Posterior cingulate gyrus (tissue), 11 donors: ENCODE data around the gene SLC29A3.
A peak's percentile ranks its signal among the peaks of the same experiment; 100 is the strongest.

Source experiments
- DNase-seq, 10 donors: peaks; one replicate each; pipeline versions ENCODE4 v3.0.0 to v3.0.0-alpha.2; 2020 to 2021; ENCODE audit warnings: mixed read lengths in 3 of 10
- intact Hi-C: fragments of 100-400 bp; cut with DNase I; formaldehyde crosslinking; loops from one replicate; pipeline ENCODE4 v1.15.1; 2023

Gene SLC29A3

DNA sequence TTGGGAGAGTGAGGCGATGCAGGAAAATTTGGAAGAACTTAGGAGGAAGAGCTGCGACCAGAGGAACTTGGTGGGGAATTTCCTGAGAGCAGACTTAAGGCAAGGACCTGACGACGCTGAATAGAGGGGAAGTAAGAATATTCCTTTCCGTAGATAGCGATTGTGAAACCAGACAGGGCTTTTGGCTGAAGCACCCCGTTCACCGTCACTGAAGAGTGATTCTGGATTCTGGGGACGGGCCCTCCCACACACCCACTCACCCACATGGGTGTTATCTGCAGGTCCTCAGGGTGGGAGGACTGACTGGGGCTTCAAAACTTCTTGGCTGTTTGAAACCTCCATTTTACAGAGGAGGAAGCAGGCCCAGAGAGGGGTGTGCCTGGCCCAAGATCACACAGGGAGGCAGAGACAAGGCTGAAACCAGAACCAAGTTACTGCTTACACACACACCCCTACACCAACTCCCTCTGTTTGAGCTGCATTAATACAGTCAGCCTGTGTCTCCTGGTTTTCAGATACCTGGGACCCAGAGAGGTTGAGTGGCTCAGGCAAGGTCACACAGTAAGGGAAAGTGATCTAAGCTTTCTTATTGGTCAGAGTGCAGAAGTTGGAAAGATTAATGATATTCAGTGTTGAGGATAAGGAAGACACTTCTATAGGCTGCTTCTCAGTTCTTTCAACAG, 40.4 kb downstream of the SLC29A3 start:
- DNase-seq, result peak in 3 of 10 donors; percentile 13 to 79 (median 62)
- intact Hi-C loops, result no loop called here

DNA sequence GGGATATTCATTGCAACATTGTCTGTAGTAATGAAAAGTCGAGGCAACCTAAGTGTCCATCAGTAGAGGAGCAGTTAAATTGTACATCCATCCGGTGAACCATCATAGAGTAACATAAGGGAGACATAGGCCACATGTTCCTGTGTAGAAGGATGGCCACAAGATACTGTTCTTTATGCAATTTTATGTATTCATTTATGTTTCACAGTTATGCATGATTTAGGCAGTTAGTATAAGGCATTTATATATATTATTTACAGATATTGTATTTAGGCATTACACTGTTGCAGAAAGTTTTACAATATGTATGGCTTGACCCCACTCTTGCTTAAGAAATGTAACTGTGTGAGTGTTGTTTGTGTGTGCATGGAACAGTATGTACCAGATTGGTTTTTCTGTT, 41.7 kb downstream of the SLC29A3 start:
- DNase-seq, result no peak
- intact Hi-C loops, result no loop called here

DNA sequence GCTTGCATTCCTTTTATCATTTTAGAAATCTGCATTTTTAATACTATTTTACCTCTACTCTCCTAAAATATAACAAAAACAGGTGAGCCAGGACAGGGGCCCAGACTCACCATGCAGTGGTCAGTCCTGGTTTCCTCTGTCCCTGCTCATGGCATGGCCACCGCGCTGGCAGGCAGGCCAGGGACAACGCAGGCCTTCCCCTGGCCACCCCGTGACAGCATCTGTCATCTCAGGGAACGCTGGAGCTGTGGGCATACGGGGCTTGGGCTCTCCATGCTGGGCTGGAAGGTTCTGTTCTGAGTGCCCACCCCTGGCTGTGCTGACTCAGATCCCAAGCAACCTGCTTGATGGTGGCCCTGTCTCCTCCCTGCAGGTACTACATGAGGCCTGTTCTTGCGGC, 42.5 kb downstream of the SLC29A3 start:
- DNase-seq, result peak in 3 of 10 donors; percentile 31 to 62 (median 36)
- intact Hi-C loops, result no loop called here

DNA sequence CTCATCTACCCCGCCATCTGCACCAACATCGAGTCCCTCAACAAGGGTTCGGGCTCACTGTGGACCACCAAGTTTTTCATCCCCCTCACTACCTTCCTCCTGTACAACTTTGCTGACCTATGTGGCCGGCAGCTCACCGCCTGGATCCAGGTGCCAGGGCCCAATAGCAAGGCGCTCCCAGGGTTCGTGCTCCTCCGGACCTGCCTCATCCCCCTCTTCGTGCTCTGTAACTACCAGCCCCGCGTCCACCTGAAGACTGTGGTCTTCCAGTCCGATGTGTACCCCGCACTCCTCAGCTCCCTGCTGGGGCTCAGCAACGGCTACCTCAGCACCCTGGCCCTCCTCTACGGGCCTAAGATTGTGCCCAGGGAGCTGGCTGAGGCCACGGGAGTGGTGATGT, 43.1 kb downstream of the SLC29A3 start:
- intact Hi-C loops, result no loop called here
- DNase-seq, result peak in 1 of 10 donors; percentile 59

DNA sequence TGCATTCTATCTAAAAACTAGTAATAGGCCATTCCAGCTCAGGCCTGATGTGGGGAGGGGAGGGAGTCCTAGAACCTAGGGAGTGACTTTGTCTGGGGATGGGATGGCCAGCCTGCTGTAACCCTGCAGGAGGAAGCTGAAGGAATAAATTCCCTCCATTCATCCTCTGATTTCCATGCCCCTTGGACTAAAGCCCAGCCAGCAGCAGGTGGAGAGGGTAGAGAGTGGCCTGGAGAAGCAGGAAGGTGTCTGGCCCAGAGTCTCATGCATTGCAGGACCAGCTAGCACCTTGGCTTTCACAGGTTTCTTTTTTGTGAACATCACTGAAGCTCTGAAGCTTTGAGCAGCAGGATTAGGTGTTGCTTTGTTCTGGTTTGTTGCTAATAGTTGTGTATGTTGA, 44.9 kb downstream of the SLC29A3 start:
- intact Hi-C loops, result no loop called here
- DNase-seq, result peak in 1 of 10 donors; percentile 10

DNA sequence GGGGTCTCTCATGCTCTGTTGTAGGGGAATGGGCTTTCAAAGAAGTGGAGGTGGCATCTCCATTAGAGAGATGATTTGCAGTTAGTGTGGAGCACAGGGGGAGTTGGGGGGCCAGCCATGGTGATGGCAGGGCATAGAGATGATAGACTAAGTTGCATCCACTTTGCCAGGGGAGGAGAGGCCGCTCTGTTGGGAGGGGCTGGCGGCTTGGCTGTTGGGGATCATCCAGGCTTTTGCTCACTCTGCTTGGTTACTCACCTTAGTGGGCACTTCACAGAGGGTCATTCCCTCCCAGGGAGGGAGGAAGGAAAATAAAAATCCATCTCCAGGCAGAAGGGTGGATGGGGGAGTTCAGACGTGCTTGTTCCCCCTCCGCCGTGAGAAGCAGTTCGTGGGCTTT, 46.3 kb downstream of the SLC29A3 start:
- intact Hi-C loops, result no loop called here
- peak in 1 of 10 donors; percentile 22 for DNase-seq

DNA sequence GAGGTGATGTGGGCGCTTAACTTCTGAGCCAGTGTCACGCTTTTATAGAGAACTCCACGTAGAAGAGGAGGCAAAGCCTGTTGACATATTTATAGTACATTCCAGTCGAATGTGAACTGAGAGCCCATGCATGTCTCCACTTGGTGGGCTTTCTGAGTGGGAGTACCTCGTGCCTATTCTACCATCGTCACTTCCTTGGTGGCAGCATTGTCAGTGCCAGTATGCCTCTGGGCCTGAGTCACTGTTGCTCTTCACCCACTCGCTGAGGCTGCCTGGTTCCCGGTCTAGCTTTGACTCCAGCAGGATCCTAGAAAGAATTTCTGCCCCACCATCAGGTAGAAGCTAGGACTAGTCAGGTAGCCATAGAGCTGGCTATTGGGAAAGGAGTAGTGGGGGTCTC, 47.6 kb downstream of the SLC29A3 start:
- peak in 2 of 10 donors; percentile 67 to 84 for DNase-seq
- intact Hi-C loops, result no loop called here

DNA sequence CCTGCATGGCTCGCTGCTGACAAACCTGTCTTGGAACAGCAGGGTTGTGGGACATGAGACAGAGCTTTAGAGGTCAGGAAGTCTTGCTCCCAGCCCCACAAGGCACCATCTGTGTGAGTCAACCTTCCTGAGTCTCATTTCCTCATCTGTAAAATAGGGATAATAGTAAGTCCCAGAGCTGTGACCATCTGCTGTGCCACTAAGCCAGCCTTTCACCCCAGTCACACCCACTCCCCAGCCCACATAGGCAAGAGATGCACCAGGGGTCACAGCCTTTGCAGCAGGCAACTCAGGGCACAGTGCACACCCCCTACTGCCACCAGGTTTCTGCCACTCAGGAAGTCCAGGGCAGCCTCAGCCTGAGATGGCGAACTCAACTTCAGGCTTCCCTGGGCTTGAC, 48.2 kb downstream of the SLC29A3 start:
- peak in 1 of 10 donors; percentile 50 for DNase-seq
- intact Hi-C loops, result no loop called here

DNA sequence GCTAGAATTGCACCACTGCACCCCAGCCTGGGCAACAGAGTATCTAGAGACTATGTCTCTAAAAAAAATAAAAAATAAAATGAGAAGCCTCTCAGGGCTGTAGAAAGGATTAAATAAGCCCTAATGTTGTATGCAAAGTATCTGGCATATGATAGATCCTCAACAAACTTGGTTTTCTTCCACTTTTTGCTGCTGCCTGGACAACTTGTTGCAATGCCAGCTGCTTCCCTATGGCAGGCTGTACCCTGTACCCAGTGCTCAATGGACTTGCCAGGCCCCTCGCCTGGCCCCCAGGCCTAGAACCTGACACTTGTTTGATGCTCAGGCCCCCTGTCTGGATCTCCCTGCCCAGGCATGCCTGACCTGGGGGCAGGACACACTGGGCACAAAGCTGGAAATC, 49.1 kb downstream of the SLC29A3 start:
- DNase-seq, result peak in 2 of 10 donors; percentile 43 to 58
- intact Hi-C loops, result no loop called here

DNA sequence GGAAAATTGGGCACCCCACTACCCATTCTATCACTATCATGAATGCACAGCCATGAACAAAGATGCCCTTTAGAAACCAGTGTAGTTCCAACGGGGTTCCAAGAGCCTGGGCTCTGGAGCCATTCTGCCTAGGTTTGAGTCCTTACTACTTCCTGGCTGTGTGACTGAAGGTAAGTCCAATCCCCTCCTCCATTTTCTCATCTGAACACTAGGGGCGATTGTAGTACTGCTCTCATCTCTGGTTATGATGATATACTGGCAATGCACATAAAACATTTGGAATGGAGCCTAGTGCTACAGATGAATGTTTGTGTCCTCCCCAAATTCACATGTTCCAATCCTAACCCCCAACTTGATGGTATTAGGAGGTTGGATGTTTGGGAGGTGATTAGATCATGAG, 49.6 kb downstream of the SLC29A3 start:
- intact Hi-C loops, result no loop called here
- DNase-seq, result peak in 1 of 10 donors; percentile 3

DNA sequence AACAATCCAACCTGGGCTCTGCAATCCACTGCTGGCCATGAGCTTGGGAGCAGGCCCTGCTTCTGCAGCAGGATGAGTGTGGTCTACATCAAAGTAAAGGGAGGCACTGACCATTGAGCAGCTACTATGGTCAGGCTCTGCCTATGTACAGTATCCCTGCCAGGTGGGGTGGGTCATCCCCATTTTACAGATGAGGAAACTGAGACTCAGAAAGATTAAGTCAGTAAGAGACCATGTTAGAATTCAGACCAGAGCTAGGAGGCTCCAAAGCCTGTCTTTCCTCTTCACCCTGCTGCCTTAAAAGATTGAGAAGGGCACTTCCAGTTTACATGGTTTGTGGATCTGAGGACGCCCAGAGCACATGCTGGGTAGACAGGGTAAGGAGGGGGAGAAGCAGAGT, 50.5 kb downstream of the SLC29A3 start:
- intact Hi-C loops, result no loop called here
- peak in 2 of 10 donors; percentile 5 to 30 for DNase-seq

DNA sequence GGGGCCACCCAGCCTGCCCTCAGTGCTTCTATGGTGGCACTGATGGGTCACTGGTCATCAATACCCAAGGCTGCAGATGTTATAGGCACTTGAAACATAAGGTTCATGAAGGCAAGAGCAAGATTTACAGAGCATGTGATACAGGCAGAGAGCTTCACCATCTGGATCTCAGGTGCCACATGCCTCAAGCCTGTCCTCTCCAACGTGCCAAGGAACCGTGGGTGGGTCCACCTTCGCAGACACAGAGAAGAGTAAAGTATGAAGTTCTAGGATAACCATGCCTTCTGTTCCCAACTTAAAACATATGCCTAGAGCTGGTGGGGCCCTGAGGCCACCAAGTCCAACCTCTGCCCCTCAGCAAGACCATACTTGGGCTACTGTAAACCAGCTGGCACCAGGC, 51.0 kb downstream of the SLC29A3 start:
- DNase-seq, result peak in 2 of 10 donors; percentile 54 to 72
- intact Hi-C loops, result no loop called here

DNA sequence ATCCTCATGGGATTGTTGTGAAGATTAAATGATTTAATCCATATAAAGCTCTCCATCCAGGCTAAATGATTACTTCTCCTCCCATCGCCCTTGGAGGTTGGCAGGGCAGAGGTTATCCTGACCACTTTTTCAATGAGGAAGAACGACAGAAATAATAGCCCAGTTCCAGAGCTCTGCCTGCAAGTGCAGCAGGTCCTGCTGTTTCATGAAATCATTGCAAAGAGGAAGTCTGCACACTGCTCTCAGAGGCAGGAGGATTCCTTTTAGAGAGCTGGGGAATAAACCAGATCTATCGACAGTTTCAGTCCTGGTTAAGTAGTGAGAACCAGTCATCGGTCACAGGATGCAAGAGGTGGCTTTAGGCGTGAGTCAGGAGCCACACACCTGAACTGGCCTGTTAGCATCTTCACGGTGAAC, 52.7 kb downstream of the SLC29A3 start:
- peak in 2 of 10 donors; percentile 1 to 2 for DNase-seq
- intact Hi-C loops, result no loop called here

DNA sequence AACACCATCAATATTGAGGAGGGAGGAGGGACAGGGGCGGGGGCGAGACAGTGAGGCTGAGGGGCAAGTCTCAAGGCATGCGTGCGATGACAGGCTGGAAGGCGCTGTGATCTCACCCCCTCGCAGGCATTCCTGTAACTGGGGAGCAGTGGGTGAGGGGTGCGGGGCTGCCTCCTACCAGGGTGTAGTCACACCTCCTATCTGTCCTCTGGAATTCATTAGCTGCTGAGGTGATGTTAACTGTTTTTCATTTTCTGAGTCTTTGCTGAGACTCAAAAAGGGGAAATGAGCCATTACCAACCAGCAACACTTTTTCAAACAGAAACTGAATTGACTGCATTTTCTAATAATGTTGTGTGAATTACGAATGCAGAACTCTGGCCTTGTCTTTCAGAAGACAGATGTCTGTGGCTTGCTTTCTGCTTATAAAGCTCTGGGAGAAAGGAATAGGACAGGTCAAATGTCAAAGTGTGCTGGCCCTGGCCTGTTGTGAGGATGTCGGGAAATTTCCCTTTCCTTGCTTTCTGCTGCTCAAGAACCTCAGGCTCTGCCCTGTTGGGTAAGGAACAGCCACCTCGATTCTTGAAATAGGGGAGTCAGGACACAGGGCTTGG, 53.9 kb downstream of the SLC29A3 start:
- peak in 2 of 10 donors; percentile 43 to 77 for DNase-seq
- intact Hi-C loops, result no loop called here

DNA sequence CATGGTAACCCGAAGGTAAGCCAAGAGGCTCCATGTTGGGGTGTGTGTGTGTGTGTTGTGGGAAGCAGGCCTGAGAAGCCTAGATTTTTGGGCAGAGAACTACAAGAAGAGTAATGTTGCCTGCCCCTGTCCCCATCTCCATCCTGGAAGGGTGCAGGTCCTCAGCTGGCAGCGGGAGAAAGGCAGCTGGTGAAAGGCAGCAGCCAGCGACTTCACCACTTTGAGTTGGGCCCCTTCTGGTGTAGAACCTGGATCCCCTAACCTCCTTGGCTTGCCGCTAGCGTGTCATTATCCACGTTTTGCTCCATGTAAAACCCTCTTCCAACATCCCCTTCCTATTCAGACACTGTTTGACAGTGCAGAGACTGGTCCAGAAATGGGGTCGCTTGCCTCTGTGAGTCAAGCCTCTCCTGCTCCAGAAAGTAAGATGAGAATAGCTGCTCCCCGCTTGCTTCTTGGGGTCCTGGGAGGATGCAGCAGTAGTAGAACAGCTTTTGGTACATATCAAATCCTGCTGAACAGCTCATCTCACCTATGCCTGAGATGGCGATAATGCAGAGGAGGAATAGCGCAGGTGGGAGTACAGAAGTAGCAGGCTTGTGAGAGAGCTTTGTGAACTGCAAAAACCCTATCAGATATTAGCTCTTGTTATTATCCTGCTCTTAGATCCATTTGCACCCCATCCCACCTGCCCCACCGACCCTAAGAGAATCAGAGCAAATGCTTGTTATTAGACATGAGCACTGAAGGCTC, 55.6 kb downstream of the SLC29A3 start:
- peak in 2 of 10 donors; percentile 45 to 55 for DNase-seq
- intact Hi-C loops, result no loop called here

DNA sequence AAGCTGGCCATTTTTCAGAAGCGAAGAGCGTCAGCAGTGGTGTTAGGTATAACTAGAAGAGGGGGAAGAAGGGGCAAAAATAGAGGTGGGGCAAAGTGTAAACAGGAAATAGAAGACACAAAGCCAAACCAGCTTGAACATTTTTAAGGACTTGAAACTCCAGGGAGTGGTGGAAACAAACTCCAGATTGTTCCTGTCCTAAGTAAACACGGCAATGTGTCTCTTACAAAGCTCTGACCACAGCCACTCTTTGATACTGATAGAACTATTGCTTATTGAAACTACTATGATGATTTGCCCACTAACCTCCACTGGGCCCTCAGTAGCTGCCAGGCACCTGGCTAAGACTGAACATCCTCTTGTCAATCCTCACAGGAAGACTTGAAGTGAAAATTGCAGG, 56.9 kb downstream of the SLC29A3 start:
- intact Hi-C loops, result loop anchor here (2.0 kb wide), 1 partner anchor 57 kb away; the partner anchor contains the start of gene SLC29A3
- DNase-seq, result peak in 2 of 10 donors; percentile 1 to 53

DNA sequence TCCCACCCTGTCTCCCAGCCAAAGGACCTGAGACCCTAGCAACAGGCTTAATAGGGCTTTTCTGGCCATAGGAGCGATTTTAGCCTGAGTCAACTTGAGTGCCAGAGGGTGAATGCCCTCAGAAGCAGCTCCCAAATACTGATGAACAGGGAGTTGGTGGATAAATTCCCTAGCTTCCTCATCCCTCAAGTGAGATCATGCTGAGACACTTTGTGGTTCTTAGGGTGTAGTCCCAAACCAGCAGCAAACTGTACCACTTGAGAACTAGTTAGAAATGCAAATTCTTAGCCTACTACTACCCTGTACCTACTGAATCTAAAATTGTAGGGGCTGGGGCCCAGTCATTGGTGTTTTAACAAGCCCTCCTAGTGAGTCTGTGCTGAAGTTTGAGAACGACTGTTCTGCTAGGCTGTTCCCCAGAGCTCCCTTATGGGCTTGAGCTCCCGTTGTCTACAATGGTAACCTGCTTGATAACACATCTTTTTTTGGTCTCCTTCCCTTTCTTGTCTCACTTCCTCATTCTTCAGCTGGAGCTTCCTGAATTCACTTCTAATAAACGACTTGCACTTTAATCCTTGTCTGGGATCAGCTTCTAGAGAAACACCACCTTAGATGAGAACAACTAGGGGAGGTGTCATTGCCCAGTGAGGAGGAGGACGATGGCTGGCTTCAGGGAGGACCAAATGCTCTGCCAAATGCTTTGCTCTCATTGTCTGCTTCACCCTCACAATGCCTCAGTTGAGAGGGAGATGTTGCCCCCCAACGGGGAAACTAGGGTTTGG, 59.5 kb downstream of the SLC29A3 start:
- intact Hi-C loops, result no loop called here
- DNase-seq, result peak in 1 of 10 donors; percentile 51

DNA sequence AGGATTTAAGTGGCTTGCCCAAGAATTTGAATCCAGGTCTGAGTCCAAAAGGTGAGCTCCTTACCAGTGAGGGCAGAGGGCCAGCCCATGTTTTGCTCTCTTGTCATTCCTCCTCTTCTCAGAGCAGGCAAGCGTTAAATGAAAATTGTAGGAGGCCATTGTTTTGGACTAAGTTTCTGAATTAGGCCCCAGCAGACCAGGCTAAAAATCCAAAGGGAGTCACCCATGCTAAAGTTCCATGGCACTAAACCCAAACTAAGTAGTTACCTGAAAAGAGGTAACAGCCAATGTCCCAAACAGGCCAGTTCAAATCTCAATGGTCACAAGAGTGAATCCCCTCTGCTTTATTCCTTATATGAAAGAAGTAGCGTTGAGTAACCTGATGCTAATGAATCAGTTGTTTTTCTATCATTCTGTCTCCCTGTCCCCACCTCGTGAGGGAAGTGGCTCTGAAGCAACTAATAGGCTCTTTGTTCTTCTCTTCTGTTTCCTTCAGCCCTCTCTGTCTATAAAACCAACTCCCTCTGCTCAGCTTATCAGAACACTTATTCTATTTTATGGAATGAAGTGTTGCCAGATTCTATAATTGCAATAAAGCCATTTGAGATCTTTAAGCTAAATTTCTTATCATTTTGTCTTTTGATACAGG, 60.2 kb downstream of the SLC29A3 start:
- peak in 1 of 10 donors; percentile 30 for DNase-seq
- intact Hi-C loops, result no loop called here

DNA sequence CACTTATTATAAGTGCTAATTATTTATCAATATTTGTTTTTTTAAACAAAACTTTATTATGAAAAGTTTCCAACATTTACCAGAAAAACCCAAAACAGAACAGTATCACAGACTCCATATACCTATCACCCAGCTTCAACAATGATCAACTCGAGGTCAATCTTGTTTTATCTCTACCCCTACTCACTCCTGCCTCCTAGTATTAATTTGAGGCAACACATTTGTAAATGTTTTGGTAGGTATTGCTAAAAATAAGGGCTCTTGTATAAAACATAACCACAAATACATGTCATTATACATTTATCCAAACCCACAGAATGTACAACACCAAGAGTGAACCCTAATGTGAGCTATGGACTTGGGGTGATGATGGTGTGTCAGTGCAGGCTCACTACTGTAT, 61.8 kb downstream of the SLC29A3 start:
- intact Hi-C loops, result loop anchor here (5.0 kb wide), 2 partner anchors 326 to 516 kb away; no protein-coding TSS in a partner anchor
- no peak for DNase-seq

DNA sequence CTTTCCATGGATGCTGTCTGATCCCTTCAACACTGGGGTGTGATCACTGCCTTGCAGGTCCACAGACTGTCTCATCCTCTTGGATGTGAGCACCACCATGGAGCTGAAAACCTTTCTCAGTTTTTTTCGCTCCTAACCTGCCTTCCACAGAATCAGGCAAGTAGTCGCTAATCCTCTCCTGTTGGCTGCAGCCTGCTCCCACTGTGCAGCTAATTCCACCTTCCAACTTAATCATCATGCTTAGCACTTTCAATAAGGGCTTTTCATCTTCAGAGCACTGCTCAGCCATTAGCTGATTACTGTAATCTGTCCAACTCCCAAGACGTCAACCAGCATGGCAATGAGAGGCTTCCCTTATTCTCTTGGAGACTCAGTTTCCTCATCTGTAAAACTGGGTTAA, 62.6 kb downstream of the SLC29A3 start:
- intact Hi-C loops, result loop anchor here (5.0 kb wide), 2 partner anchors 326 to 516 kb away; no protein-coding TSS in a partner anchor
- DNase-seq, result peak in 1 of 10 donors; percentile 1
